ENCODE measurements around the gene BARX1.
A peak's percentile ranks its signal among the peaks of the same experiment; 100 is the strongest.

The BARX1 gene

DNA sequence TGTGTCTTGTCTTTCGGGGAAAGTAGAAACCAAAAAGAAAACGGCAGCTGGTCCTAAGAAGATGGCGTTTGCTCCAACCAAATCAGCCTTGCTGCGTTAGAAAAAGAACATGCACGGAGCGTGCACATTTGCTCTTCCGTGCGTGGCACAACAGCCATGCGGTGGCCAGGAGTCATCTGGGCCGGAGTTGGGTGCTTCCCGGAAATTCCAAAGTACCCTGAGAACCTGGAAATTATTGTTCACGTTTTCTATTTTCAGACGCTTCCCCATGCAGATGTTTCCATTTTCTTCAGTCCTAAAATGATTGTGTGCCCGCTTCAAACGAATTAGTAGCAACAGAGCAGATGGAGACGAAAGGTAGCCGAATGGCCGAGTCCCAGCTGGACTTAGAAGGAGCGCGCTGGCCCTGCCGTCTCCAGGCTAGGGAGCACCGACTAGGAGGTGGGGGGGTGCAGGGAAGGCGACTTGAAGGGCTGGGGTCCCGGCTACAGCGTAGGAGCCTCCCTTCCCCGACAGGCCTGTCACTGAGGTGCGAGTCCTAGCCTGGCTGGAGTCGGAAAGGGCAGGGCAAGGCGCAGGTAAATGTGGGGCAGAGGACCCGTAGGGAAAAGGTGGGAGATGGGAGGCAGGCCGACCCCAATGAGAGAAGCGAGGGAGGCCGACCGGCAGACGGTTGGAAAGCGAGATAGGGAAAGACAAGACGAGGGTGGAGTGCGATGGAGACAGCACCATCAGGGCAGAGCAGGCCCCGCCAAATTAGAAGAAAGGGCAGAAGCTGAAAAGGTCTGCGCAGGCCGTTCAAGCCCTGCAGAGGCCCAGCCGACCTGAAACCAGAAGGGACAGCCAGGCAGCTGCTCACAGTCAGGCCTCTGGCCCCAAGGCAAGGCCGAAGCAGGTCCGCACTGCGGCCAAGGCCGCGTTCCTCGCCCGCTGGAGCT lies 1.4 kb downstream of the BARX1 start:
- no peak for DNase-seq (ENCODE audit: low read depth in 1 of 2, low spot score in 1 of 2)
- TF ChIP-seq JUND (IDR thresholded peaks at IDR 0.05; ENCODE audit: low read depth), result no peak
- in situ Hi-C loops (cut with HindIII; ENCODE audit: low pct_unique_long_range_greater_than_20kb, low sequenced_read_pairs), result no loop called here

- in situ Hi-C loops (cut with HindIII; ENCODE audit: low pct_unique_long_range_greater_than_20kb, low sequenced_read_pairs), result no loop called here
- TF ChIP-seq JUND (IDR thresholded peaks at IDR 0.05; ENCODE audit: low read depth), result no peak
- no peak for DNase-seq (ENCODE audit: low read depth in 1 of 2, low spot score in 1 of 2)
Measured at GRCh38 chr9:93952784-93953495, 2.2 kb downstream of the BARX1 start.

GRCh38 chr9:93952119-93952783 lies 2.9 kb downstream of the BARX1 start:
- in situ Hi-C loops (cut with HindIII; ENCODE audit: low pct_unique_long_range_greater_than_20kb, low sequenced_read_pairs), result no loop called here

DNA sequence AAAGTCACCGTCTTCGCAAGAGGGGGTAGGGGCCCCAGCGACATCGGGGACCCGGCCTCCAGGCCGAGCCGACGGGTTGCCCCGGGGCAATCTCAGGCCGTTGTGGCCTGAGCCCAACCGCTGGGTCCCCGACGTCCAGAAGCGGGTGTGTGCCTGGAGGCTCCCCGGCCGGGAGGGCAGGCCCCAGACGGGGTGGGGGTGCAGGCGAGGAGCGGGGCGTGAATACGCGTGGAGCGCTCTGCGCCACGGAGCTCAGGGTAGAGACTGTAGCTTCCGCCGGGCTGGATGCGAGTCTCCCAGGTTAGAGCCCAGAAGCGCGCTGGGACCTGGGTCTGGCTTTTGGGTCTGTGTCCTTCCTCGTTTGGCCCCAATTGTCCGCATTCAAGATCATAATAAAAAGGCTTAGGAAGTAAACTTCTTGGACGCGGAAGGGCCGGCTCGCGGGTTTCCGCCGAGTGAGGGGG lies 3.5 kb downstream of the BARX1 start:
- no peak for DNase-seq (ENCODE audit: low read depth in 1 of 2, low spot score in 1 of 2)
- in situ Hi-C loops (cut with HindIII; ENCODE audit: low pct_unique_long_range_greater_than_20kb, low sequenced_read_pairs), result no loop called here
- no peak for TF ChIP-seq JUND (IDR thresholded peaks at IDR 0.05; ENCODE audit: low read depth)

More at GRCh38 chr9:93952119-93952783, 2.9 kb downstream of the BARX1 start:
- TF ChIP-seq JUND (IDR thresholded peaks at IDR 0.05; ENCODE audit: low read depth), result no peak
- DNase-seq (ENCODE audit: low read depth in 1 of 2, low spot score in 1 of 2), result no peak

DNA sequence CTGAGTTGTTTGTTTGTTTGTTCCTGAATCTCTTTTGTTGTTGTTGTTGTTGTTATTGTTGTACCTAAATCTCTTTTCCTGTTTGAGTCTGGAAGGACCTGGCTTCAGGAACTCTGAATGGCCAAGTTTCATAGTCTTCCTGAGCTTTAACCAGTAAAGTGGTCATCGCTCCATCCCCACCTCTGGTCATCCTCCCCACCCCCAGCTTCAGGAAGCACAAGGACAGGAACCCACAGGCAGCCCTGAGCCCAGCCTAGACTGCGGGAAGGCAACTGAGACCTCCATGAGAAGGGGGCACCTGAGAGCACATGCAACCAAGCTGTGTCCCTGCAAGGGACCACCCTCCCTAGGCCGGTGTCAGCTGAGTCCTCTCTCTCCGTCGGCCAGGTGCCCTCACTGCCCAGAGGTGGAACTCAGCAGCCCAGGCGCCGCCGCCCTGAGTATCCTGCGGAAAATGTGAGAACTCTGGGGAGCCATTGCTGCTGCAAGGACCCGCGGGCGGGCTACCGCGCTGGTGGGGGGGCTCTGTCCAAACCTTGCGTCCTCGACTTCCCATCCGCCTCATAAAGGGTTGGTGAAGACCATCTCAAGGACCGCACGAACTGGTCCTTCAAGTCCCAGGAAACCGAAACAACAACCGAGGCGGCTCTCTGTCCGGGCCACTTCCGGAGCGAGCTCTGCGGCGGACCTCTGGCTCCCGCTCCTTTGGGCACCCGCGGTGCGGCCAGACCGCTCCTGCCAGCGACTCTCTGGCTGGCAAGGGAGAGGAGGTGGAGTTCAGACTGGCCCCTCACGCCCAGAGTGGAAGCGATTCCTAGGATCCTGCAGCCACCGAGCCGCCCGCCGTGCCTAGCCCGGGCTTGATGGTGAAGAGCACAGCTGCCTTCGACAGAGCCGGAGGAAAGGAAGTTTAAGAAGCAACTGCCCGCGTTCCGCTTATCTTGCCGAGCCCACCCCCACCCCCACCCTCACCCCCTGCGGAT lies 4.2 kb downstream of the BARX1 start:
- DNase-seq (ENCODE audit: low read depth in 1 of 2, low spot score in 1 of 2), result peak; percentile 73 to 92
- in situ Hi-C loops (cut with HindIII; ENCODE audit: low pct_unique_long_range_greater_than_20kb, low sequenced_read_pairs), result no loop called here
- no peak for TF ChIP-seq JUND (IDR thresholded peaks at IDR 0.05; ENCODE audit: low read depth)

GRCh38 chr9:93949694-93950449 lies 5.3 kb downstream of the BARX1 start:
- peak in 1 of 2 experiments; percentile 54 for DNase-seq (ENCODE audit: low read depth in 1 of 2, low spot score in 1 of 2)
- in situ Hi-C loops (cut with HindIII; ENCODE audit: low pct_unique_long_range_greater_than_20kb, low sequenced_read_pairs), result no loop called here
- no peak for TF ChIP-seq JUND (IDR thresholded peaks at IDR 0.05; ENCODE audit: low read depth)

GRCh38 chr9:93949073-93949693 lies 6.0 kb downstream of the BARX1 start:
- in situ Hi-C loops (cut with HindIII; ENCODE audit: low pct_unique_long_range_greater_than_20kb, low sequenced_read_pairs), result no loop called here
- DNase-seq (ENCODE audit: low read depth in 1 of 2, low spot score in 1 of 2), result no peak
- no peak for TF ChIP-seq JUND (IDR thresholded peaks at IDR 0.05; ENCODE audit: low read depth)

GRCh38 chr9:93948441-93949072 lies 6.6 kb downstream of the BARX1 start:
- TF ChIP-seq JUND (IDR thresholded peaks at IDR 0.05; ENCODE audit: low read depth), result no peak
- no peak for DNase-seq (ENCODE audit: low read depth in 1 of 2, low spot score in 1 of 2)
- in situ Hi-C loops (cut with HindIII; ENCODE audit: low pct_unique_long_range_greater_than_20kb, low sequenced_read_pairs), result no loop called here

DNA sequence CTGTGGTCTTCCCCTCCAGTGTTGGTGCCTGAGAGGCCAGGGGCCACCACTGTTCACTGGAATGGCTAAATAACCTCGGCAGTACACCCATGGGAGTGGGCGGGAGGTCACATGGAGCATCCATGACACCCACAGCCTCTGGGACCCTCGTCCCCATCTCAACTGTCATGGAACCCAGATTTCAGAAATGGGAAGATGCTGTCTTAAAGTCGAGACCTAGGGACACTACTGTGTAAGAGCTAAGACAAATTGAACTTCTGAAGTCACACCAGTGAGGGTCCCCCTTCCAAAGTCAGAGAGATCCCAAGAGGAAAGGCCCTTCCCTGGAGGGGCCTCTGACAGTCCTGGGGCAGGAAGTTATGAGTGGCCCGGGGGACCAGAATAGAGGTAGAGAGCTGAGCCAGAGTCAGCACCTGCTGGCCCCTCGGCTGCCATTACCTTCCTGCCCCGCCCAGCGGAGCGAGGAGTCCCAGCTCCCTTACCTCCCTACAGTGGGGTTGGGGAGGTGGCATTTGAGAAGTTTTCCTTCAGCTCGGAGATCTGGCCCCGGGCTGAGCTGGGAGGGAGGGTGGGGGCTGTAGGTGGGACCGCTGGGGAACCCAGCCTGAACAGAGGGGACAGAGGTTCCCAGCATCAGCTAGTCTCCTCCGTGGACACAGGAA lies 7.6 kb downstream of the BARX1 start:
- DNase-seq (ENCODE audit: low read depth in 1 of 2, low spot score in 1 of 2), result no peak
- in situ Hi-C loops (cut with HindIII; ENCODE audit: low pct_unique_long_range_greater_than_20kb, low sequenced_read_pairs), result no loop called here
- TF ChIP-seq JUND (IDR thresholded peaks at IDR 0.05; ENCODE audit: low read depth), result no peak

GRCh38 chr9:93946338-93946712 lies 8.8 kb downstream of the BARX1 start:
- in situ Hi-C loops (cut with HindIII; ENCODE audit: low pct_unique_long_range_greater_than_20kb, low sequenced_read_pairs), result no loop called here
- no peak for TF ChIP-seq JUND (IDR thresholded peaks at IDR 0.05; ENCODE audit: low read depth)
- DNase-seq (ENCODE audit: low read depth in 1 of 2, low spot score in 1 of 2), result no peak

All from T47D (cell line).